Measurements from ENCODE around the gene ADAMTS7.
"Not testable (repeated sequence)": the region's sequence is repeated elsewhere in the genome, so short reads cannot be mapped to it uniquely, and the experiment has no call there.

GRCh38 chr15:78728427-78728826 is 82.8 kb downstream of the ADAMTS7 start:
- not testable (repeated sequence) for TF ChIP-seq EZH2, EZH2phosphoT487 (IDR thresholded peaks at IDR 0.05)
